HG02870 (cell line): ENCODE data around the gene KCP.

Experiments used
- ATAC-seq: cut with Tn5 transposase; IDR thresholded peaks from one replicate; pipeline ENCODE4 v1.9.1; 2021; ENCODE audit warnings: mild to moderate bottlenecking, moderate library complexity; ENCODE audit not compliant: unreplicated experiment

Gene KCP

GRCh38 chr7:128860158-128861073 lies 50.1 kb downstream of the KCP start:
- no peak for ATAC-seq

- ATAC-seq, result no peak
These were observed 51.0 kb downstream of the KCP start for GRCh38 chr7:128859232-128860157.

GRCh38 chr7:128858380-128859231 lies 51.9 kb downstream of the KCP start:
- no peak for ATAC-seq

- ATAC-seq, result no peak
These were observed 54.3 kb downstream of the KCP start for GRCh38 chr7:128856001-128856718.

GRCh38 chr7:128855559-128855958 lies 55.0 kb downstream of the KCP start:
- ATAC-seq, result no peak

GRCh38 chr7:128854396-128854795 lies 56.1 kb downstream of the KCP start:
- ATAC-seq, result no peak

GRCh38 chr7:128853799-128854198 lies 56.7 kb downstream of the KCP start:
- no peak for ATAC-seq

- ATAC-seq, result no peak
These were observed 57.8 kb downstream of the KCP start for GRCh38 chr7:128852537-128853254.

- no peak for ATAC-seq
These were observed 60.6 kb downstream of the KCP start for GRCh38 chr7:128849804-128850490.

- ATAC-seq, result no peak
These were observed 61.4 kb downstream of the KCP start for GRCh38 chr7:128849156-128849515.

- ATAC-seq, result no peak
These were observed 62.0 kb downstream of the KCP start for GRCh38 chr7:128848289-128849155.

- ATAC-seq, result no peak
These were observed 62.7 kb downstream of the KCP start for GRCh38 chr7:128847721-128848211.

GRCh38 chr7:128846781-128847444 lies 63.6 kb downstream of the KCP start:
- ATAC-seq, result no peak

GRCh38 chr7:128845987-128846386 lies 64.5 kb downstream of the KCP start:
- ATAC-seq, result no peak

- no peak for ATAC-seq
These were observed 65.0 kb downstream of the KCP start for GRCh38 chr7:128845475-128845874.

GRCh38 chr7:128844777-128845311 lies 65.7 kb downstream of the KCP start:
- no peak for ATAC-seq
